ENCODE measurements around the gene LSG1.

DNA sequence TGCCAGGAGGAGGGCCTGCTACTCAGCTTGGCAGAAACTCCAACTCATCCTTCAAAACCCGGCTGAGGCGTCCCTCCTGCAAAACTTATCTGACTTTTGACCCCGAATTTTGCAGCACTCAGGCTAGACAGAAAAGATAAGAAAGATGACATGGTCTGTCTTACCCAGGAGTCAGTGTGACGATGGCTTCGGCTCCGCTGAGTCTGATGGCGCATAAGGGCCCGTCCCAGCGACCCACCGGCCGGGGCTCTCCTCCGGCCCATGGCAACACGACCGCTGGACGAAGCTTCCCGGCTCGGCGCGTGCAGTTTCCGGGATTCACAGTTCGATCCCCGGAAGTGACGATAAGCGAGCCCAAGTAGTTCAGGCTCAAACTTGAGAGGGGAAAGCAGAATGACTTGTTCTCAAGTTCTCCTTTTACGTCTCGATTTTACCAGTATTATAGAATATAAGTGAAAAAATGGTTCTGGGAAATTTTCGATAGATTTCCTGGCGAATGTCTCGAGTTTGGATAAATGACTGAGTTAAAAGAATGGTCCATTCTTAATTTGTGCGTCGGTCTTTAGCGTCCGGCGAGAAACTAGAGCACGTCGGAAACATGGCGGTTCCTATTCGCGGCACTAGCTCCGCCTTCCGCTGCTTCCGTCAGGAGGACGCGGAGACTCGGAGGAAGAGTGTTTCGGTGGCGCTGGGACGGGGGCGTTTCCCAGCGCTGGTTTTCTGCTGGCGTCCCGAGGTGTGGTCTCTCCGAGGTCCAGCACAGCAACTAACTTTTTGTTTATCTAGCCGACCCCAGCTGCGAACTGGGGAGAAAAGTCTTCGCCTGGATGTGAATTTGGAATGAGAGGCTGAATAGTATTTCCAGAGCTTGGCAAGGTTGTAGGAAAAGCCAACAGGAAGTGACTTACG, at the start of gene LSG1:
- TF ChIP-seq, protein P1, sequence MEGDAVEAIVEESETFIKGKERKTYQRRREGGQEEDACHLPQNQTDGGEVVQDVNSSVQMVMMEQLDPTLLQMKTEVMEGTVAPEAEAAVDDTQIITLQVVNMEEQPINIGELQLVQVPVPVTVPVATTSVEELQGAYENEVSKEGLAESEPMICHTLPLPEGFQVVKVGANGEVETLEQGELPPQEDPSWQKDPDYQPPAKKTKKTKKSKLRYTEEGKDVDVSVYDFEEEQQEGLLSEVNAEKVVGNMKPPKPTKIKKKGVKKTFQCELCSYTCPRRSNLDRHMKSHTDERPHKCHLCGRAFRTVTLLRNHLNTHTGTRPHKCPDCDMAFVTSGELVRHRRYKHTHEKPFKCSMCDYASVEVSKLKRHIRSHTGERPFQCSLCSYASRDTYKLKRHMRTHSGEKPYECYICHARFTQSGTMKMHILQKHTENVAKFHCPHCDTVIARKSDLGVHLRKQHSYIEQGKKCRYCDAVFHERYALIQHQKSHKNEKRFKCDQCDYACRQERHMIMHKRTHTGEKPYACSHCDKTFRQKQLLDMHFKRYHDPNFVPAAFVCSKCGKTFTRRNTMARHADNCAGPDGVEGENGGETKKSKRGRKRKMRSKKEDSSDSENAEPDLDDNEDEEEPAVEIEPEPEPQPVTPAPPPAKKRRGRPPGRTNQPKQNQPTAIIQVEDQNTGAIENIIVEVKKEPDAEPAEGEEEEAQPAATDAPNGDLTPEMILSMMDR (conservative IDR thresholded peaks at IDR 0.05; ENCODE audit: low read depth, low read length) = no peak
- no peak for TF ChIP-seq EZH2 (IDR thresholded peaks at IDR 0.05; ENCODE audit: borderline replicate concordance, low read depth, low read length, poor library complexity, severe bottlenecking)
